ENCODE measurements around the gene KIAA0513. TPM values are rescaled to one million over a fixed set of nuclear protein-coding genes. Genes with fewer than 3 reads are reported as not detected.
A peak's percentile ranks its signal among the peaks of the same experiment; 100 is the strongest.

Gene KIAA0513
- total and polyA plus RNA-seq, 10 of the 15 experiments (the other 5 are each of a cell fraction or from before 2014, with no cell fraction given), result 0.14 to 5.8 (median 2.0) TPM

- peak in 1 of 2 experiments; percentile 32; a peak in 1 of 4 replicates for TF ChIP-seq BHLHE40 (IDR thresholded peaks at IDR 0.05; ENCODE audit: borderline replicate concordance in 1 of 2, low read depth in 2 of 2, low read length in 1 of 2)
- no peak for TF ChIP-seq SMAD5 (IDR thresholded peaks at IDR 0.05; ENCODE audit: low read depth)
- peak; percentile 8 for TF ChIP-seq USF1 (IDR thresholded peaks at IDR 0.05; ENCODE audit: borderline replicate concordance, extremely low read length, insufficient read depth, low read depth, low read length)
- H3K27me3 ChIP-seq (replicated peaks in 1 of 2; ENCODE audit: control insufficient read depth in 2 of 2, insufficient read depth in 2 of 2, low read length in 1 of 2), result no peaks in the 10 kb centered on the region
- intact Hi-C loops (cut with micrococcal nuclease; ENCODE audit: unreplicated experiment), result no loop called here
- ChIA-PET CTCF (interaction anchor here (2.4 kb wide), 1 partner anchor 19 kb away, joined by 9 read pairs; no protein-coding TSS in a partner anchor), POLR2A (no interaction called here), RAD21 (ENCODE audit: unreplicated experiment) (no interaction called here), SMC1A (ENCODE audit: uncharacterized antibody, unreplicated experiment) (no interaction called here)
- no peak overlapping the region for H3K4me2 ChIP-seq (ENCODE audit: control insufficient read depth, insufficient read depth)
- ATAC-seq (no peak), DNase-seq (ENCODE audit: low read depth, low spot score) (no peak), FAIRE-seq (no peak)
- H3K9me3 ChIP-seq (replicated peaks; ENCODE audit: control insufficient read depth, insufficient read depth, low read length), result no peaks in the 10 kb centered on the region; the same call in 2 of the 3 replicates
- H2AFZ ChIP-seq (ENCODE audit: control insufficient read depth, low read depth, low read length), result no peak overlapping the region
- H3K9ac ChIP-seq (ENCODE audit: control insufficient read depth, insufficient read depth, low read length), result no peak overlapping the region
- in situ Hi-C loops (cut with MboI), result no loop called here
- no peaks in the 10 kb centered on the region for H4K20me1 ChIP-seq (ENCODE audit: control insufficient read depth, insufficient read depth)
- H3K4me1 ChIP-seq (ENCODE audit: control insufficient read depth, insufficient read depth, low read length), result peaks cover 26% of the 10 kb centered on the region
- no peak overlapping the region for H3K27ac ChIP-seq (ENCODE audit: control insufficient read depth, insufficient read depth)
- H3K79me2 ChIP-seq (ENCODE audit: control insufficient read depth, insufficient read depth, low read length), result no peaks in the 10 kb centered on the region
- no TSS peak for BruUV-seq (replicated peaks)
- no peaks in the 10 kb centered on the region for H3K36me3 ChIP-seq (ENCODE audit: control insufficient read depth in 2 of 2, insufficient read depth in 2 of 2, low read length in 1 of 2)
- H3K4me3 ChIP-seq, result no peak overlapping the region
- 47% methylated on average over 19 of the region's 19 CpGs for WGBS (ENCODE audit: insufficient coverage, insufficient replicate concordance, low lambda C conversion rate, missing lambda C conversion rate)
Measured at GRCh38 chr16:85134076-85134788, 106.6 kb downstream of the KIAA0513 start.

GRCh38 chr16:85134789-85135142 is 107.2 kb downstream of the KIAA0513 start:
- no TSS peak for BruUV-seq (replicated peaks)
- intact Hi-C loops (cut with micrococcal nuclease; ENCODE audit: unreplicated experiment), result loop anchor here (5.0 kb wide), 1 partner anchor 93 kb away; no protein-coding TSS in a partner anchor
- H2AFZ ChIP-seq (ENCODE audit: control insufficient read depth, low read depth, low read length), result no peak overlapping the region

More at GRCh38 chr16:85134789-85135142, 107.2 kb downstream of the KIAA0513 start:
- H3K9ac ChIP-seq (ENCODE audit: control insufficient read depth, insufficient read depth, low read length), result no peak overlapping the region
- peak; percentile 78 for FAIRE-seq
- no peaks in the 10 kb centered on the region for H4K20me1 ChIP-seq (ENCODE audit: control insufficient read depth, insufficient read depth)
- in situ Hi-C loops (cut with MboI), result no loop called here
- WGBS (ENCODE audit: insufficient coverage, insufficient replicate concordance, low lambda C conversion rate, missing lambda C conversion rate), result 70% methylated on average over 13 of the region's 14 CpGs
- H3K36me3 ChIP-seq (ENCODE audit: control insufficient read depth in 2 of 2, insufficient read depth in 2 of 2, low read length in 1 of 2), result no peaks in the 10 kb centered on the region
- ChIA-PET CTCF (interaction anchor here (1.1 to 2.4 kb wide), 2 partner anchors 20 to 111 kb away, joined by 4 to 9 read pairs; no protein-coding TSS in a partner anchor), RAD21 (ENCODE audit: unreplicated experiment) (no interaction called here), SMC1A (ENCODE audit: uncharacterized antibody, unreplicated experiment) (no interaction called here), POLR2A (no interaction called here)
- no peak overlapping the region for H3K4me2 ChIP-seq (ENCODE audit: control insufficient read depth, insufficient read depth)
- no peak for ATAC-seq
- H3K79me2 ChIP-seq (ENCODE audit: control insufficient read depth, insufficient read depth, low read length), result no peaks in the 10 kb centered on the region
- DNase-seq (ENCODE audit: low read depth, low spot score), result no peak
- no peaks in the 10 kb centered on the region; the same call in 2 of the 3 replicates for H3K9me3 ChIP-seq (replicated peaks; ENCODE audit: control insufficient read depth, insufficient read depth, low read length)
- H3K4me3 ChIP-seq, result no peak overlapping the region
- H3K4me1 ChIP-seq (ENCODE audit: control insufficient read depth, insufficient read depth, low read length), result peaks cover 26% of the 10 kb centered on the region
- H3K27me3 ChIP-seq (replicated peaks in 1 of 2; ENCODE audit: control insufficient read depth in 2 of 2, insufficient read depth in 2 of 2, low read length in 1 of 2), result no peaks in the 10 kb centered on the region
- no peak overlapping the region for H3K27ac ChIP-seq (ENCODE audit: control insufficient read depth, insufficient read depth)
- no peak for TF ChIP-seq STAT3 (IDR thresholded peaks at IDR 0.05; ENCODE audit: low read depth, low read length)
- no peak for TF ChIP-seq SREBF1 (IDR thresholded peaks at IDR 0.05; ENCODE audit: low read length)
- TF ChIP-seq TBL1XR1 (IDR thresholded peaks at IDR 0.05; ENCODE audit: low read depth, low read length), result no peak
- TF ChIP-seq ATF7 (IDR thresholded peaks at IDR 0.05; ENCODE audit: low read depth), result no peak
- TF ChIP-seq GATAD2B (conservative IDR thresholded peaks at IDR 0.05; ENCODE audit: low read depth), result no peak
- TF ChIP-seq IKZF1 (conservative IDR thresholded peaks at IDR 0.05), result no peak
- no peak for TF ChIP-seq PAX5 (IDR thresholded peaks at IDR 0.05; ENCODE audit: borderline replicate concordance, low read depth, low read length)
- TF ChIP-seq EGR1 (IDR thresholded peaks at IDR 0.05; ENCODE audit: borderline replicate concordance in 1 of 2, low read depth in 2 of 2, low read length in 2 of 2), result no peak
- TF ChIP-seq HDAC2 (IDR thresholded peaks at IDR 0.05), result no peak
- TF ChIP-seq MEF2B (IDR thresholded peaks at IDR 0.05; ENCODE audit: partially characterized antibody, poor library complexity, severe bottlenecking), result no peak
- no peak for TF ChIP-seq CREM (IDR thresholded peaks at IDR 0.05; ENCODE audit: low read depth)
- no peak for TF ChIP-seq PML (IDR thresholded peaks at IDR 0.05; ENCODE audit: low read length)

All from GM12878 (cell line).